HEK293 (cell line): ENCODE measurements around the gene ZCCHC24.

Experiments used
- CTCF ChIA-PET: fragments of 350-600 bp; formaldehyde crosslinking; extraction: SDS; loops from one replicate; lab custom pipeline; 2021; ENCODE audit warnings: antibody characterized with exemption; lab: Yijun Ruan, JAX
- POLR2A ChIA-PET: fragments of 300-600 bp; formaldehyde crosslinking; extraction: SDS; loops from one replicate; lab custom pipeline; 2020; ENCODE audit warnings: antibody characterized with exemption, inconsistent platforms; lab: Yijun Ruan, JAX
- H3K27ac ChIP-seq: fragments of 200-500 bp; sonication (Bioruptor generic); 2 replicates; pipeline ENCODE4 v1.5.1; 2014; ENCODE audit warnings: low read depth, low read length, control low read depth, inconsistent platforms; ENCODE audit errors: extremely low read depth
- H3K36me3 ChIP-seq, 2 experiments: fragments of 200-500 bp in 1 of 2; sonication (Bioruptor generic) in 1 of 2; 1 replicate in 1 of 2; 2 replicates in 1 of 2; pipeline ENCODE4 v1.5.1; 2014 to 2017; ENCODE audit warnings: inconsistent platforms in 2 of 2, low read length in 2 of 2; ENCODE audit not compliant: control insufficient read depth in 2 of 2, insufficient read depth in 1 of 2
- H3K4me1 ChIP-seq: fragments of 200-500 bp; sonication (Bioruptor generic); 2 replicates; pipeline ENCODE4 v1.5.1; 2014; ENCODE audit warnings: mild to moderate bottlenecking, low read length, inconsistent platforms; ENCODE audit not compliant: control insufficient read depth, insufficient read depth
- H3K4me3 ChIP-seq: 2 replicates; pipeline ENCODE4 v1.5.1; 2011; ENCODE audit warnings: low read depth, mild to moderate bottlenecking, control low read depth, low read length, moderate library complexity
- H3K9me3 ChIP-seq: fragments of 200-500 bp; sonication (Bioruptor generic); 2 replicates; pipeline ENCODE4 v1.5.1; 2014; ENCODE audit warnings: low read depth, low read length, inconsistent platforms; ENCODE audit not compliant: control insufficient read depth, insufficient read depth
- KLF7 ChIP-seq: fragments of 450-650 bp; formaldehyde crosslinking; IDR thresholded peaks from 2 replicates; pipeline ENCODE4 v1.5.1; 2016; ENCODE audit warnings: missing biosample characterization, missing genetic modification characterization, borderline replicate concordance
- SALL2 ChIP-seq: fragments of 450-650 bp; formaldehyde crosslinking; IDR thresholded peaks from 2 replicates; pipeline ENCODE4 v1.5.0; 2017; ENCODE audit warnings: missing biosample characterization, mild to moderate bottlenecking, missing genetic modification characterization, borderline replicate concordance
- TSHZ1 ChIP-seq: fragments of 450-650 bp; formaldehyde crosslinking; IDR thresholded peaks from 2 replicates; pipeline ENCODE4 v1.5.1; 2016; ENCODE audit warnings: missing biosample characterization, missing genetic modification characterization, borderline replicate concordance
- ZFP37 ChIP-seq: fragments of 450-650 bp; formaldehyde crosslinking; IDR thresholded peaks from 2 replicates; pipeline ENCODE4 v1.5.1; 2016; ENCODE audit warnings: missing biosample characterization, missing genetic modification characterization
- ZIC2 ChIP-seq: fragments of 450-650 bp; formaldehyde crosslinking; IDR thresholded peaks from 2 replicates; pipeline ENCODE4 v1.5.1; 2016; ENCODE audit warnings: missing biosample characterization, missing genetic modification characterization
- ZNF146 ChIP-seq: fragments of 450-650 bp; formaldehyde crosslinking; IDR thresholded peaks from 2 replicates; pipeline ENCODE4 v1.5.1; 2016; ENCODE audit warnings: missing biosample characterization, missing genetic modification characterization
- ZNF202 ChIP-seq: fragments of 450-650 bp; formaldehyde crosslinking; IDR thresholded peaks from 2 replicates; pipeline ENCODE4 v1.5.1; 2016; ENCODE audit warnings: missing biosample characterization, missing genetic modification characterization, borderline replicate concordance
- ZNF214 ChIP-seq: fragments of 450-650 bp; formaldehyde crosslinking; IDR thresholded peaks from 2 replicates; pipeline ENCODE4 v1.5.1; 2017; ENCODE audit warnings: missing biosample characterization, mild to moderate bottlenecking, missing genetic modification characterization, borderline replicate concordance
- ZNF239 ChIP-seq: fragments of 450-650 bp; formaldehyde crosslinking; IDR thresholded peaks from 2 replicates; pipeline ENCODE4 v1.5.1; 2016; ENCODE audit warnings: missing biosample characterization, missing genetic modification characterization
- ZNF248 ChIP-seq: fragments of 450-650 bp; formaldehyde crosslinking; IDR thresholded peaks from 2 replicates; pipeline ENCODE4 v1.5.1; 2017; ENCODE audit warnings: missing biosample characterization, missing genetic modification characterization
- ZNF292 ChIP-seq: fragments of 450-650 bp; formaldehyde crosslinking; IDR thresholded peaks from 2 replicates; pipeline ENCODE4 v1.5.1; 2016; ENCODE audit warnings: low read depth, missing biosample characterization, missing genetic modification characterization, borderline replicate concordance
- ZNF398 ChIP-seq: fragments of 450-650 bp; formaldehyde crosslinking; IDR thresholded peaks from 2 replicates; pipeline ENCODE4 v1.5.1; 2017; ENCODE audit warnings: missing biosample characterization, missing genetic modification characterization
- ZNF544 ChIP-seq: fragments of 450-650 bp; formaldehyde crosslinking; IDR thresholded peaks from 2 replicates; pipeline ENCODE4 v1.5.0; 2017; ENCODE audit warnings: missing biosample characterization, missing genetic modification characterization
- ZNF670 ChIP-seq: fragments of 450-650 bp; formaldehyde crosslinking; IDR thresholded peaks from 2 replicates; pipeline ENCODE4 v1.5.1; 2016; ENCODE audit warnings: missing biosample characterization, missing genetic modification characterization, low read depth
- ZSCAN23 ChIP-seq: fragments of 450-650 bp; formaldehyde crosslinking; IDR thresholded peaks from 2 replicates; pipeline ENCODE4 v1.5.1; 2016; ENCODE audit warnings: missing biosample characterization, missing genetic modification characterization

Gene ZCCHC24

GRCh38 chr10:79387974-79388850 lies 57.2 kb downstream of the ZCCHC24 start:
- ChIA-PET POLR2A (no interaction called here), CTCF (interaction anchor here (0.6 to 1.3 kb wide), 4 partner anchors 14 to 599 kb away, joined by 3 to 7 read pairs (median 3); no protein-coding TSS in a partner anchor)
- H3K4me1 ChIP-seq = no peaks in the 10 kb centered on the region
- TF ChIP-seq ZNF398 (no peak), ZNF544 (tag by site-specific recombination) (no peak), ZNF202 (no peak), ZFP37 (tag by site-specific recombination) (no peak), ZIC2 (tag by site-specific recombination) (peak; percentile 73), ZNF248 (tag by site-specific recombination) (no peak)
- no peaks in the 10 kb centered on the region for H3K9me3 ChIP-seq
- no peak overlapping the region for H3K4me3 ChIP-seq
- no peaks in the 10 kb centered on the region for H3K36me3 ChIP-seq
- no peak overlapping the region for H3K27ac ChIP-seq

- TF ChIP-seq ZNF146 (tag by site-specific recombination) = no peak
- TF ChIP-seq ZNF670 (tag by site-specific recombination) = no peak
- TF ChIP-seq SALL2 (tag by site-specific recombination) = no peak
- TF ChIP-seq ZNF214 (tag by site-specific recombination) = no peak
- no peak for TF ChIP-seq ZSCAN23 (tag by site-specific recombination)
- no peak for TF ChIP-seq ZNF292 (tag by site-specific recombination)
- TF ChIP-seq KLF7 (tag by site-specific recombination) = no peak
- no peak overlapping the region for H3K27ac ChIP-seq
- ChIA-PET POLR2A (no interaction called here), CTCF (interaction anchor here (0.6 to 0.9 kb wide), 2 partner anchors 80 to 598 kb away, joined by 3 read pairs; no protein-coding TSS in a partner anchor)
- no peaks in the 10 kb centered on the region for H3K9me3 ChIP-seq
- no peak overlapping the region for H3K4me3 ChIP-seq
- H3K36me3 ChIP-seq = no peaks in the 10 kb centered on the region
- H3K4me1 ChIP-seq = no peaks in the 10 kb centered on the region
Observed at GRCh38 chr10:79387466-79387973, 57.9 kb downstream of the ZCCHC24 start.

- TF ChIP-seq ZNF239 (tag by site-specific recombination) (no peak), TSHZ1 (tag by site-specific recombination) (no peak)
- H3K9me3 ChIP-seq = no peaks in the 10 kb centered on the region
- H3K4me3 ChIP-seq = no peak overlapping the region
- ChIA-PET CTCF (no interaction called here), POLR2A (no interaction called here)
- H3K36me3 ChIP-seq = no peaks in the 10 kb centered on the region
- peaks cover 2% of the 10 kb centered on the region for H3K4me1 ChIP-seq
- no peak overlapping the region for H3K27ac ChIP-seq
Observed at GRCh38 chr10:79386637-79387465, 58.6 kb downstream of the ZCCHC24 start.
